ENCODE data around the gene LBP.

LBP gene

GRCh38 chr20:38407321-38407720, 61.0 kb downstream of the LBP start:
- TF ChIP-seq REST (IDR thresholded peaks at IDR 0.05; ENCODE audit: insufficient read depth in 1 of 2, low read depth in 2 of 2, low read length in 2 of 2) = no peak
- TF ChIP-seq TAF1 (IDR thresholded peaks at IDR 0.05; ENCODE audit: borderline replicate concordance, insufficient read depth, low read length) = no peak
- TF ChIP-seq FOXP2 (optimal IDR thresholded peaks at IDR 0.05; ENCODE audit: borderline replicate concordance, extremely low read depth, extremely low read length, insufficient read depth) = no peak
- no peak for TF ChIP-seq SIN3A (IDR thresholded peaks at IDR 0.05; ENCODE audit: borderline replicate concordance, insufficient read depth, low read length)

GRCh38 chr20:38412877-38413577, 66.7 kb downstream of the LBP start:
- TF ChIP-seq REST (IDR thresholded peaks at IDR 0.05; ENCODE audit: insufficient read depth in 1 of 2, low read depth in 2 of 2, low read length in 2 of 2) (no peak), FOXP2 (optimal IDR thresholded peaks at IDR 0.05; ENCODE audit: borderline replicate concordance, extremely low read depth, extremely low read length, insufficient read depth) (no peak), POLR2AphosphoS5 (IDR thresholded peaks at IDR 0.05; ENCODE audit: low read depth, low read length) (no peak), TAF1 (IDR thresholded peaks at IDR 0.05; ENCODE audit: borderline replicate concordance, insufficient read depth, low read length) (no peak)

GRCh38 chr20:38414769-38415450, 68.6 kb downstream of the LBP start:
- TF ChIP-seq POLR2AphosphoS5 (IDR thresholded peaks at IDR 0.05; ENCODE audit: low read depth, low read length) = no peak
- no peak for TF ChIP-seq TAF1 (IDR thresholded peaks at IDR 0.05; ENCODE audit: borderline replicate concordance, insufficient read depth, low read length)
- no peak for TF ChIP-seq FOXP2 (optimal IDR thresholded peaks at IDR 0.05; ENCODE audit: borderline replicate concordance, extremely low read depth, extremely low read length, insufficient read depth)
- no peak for TF ChIP-seq REST (IDR thresholded peaks at IDR 0.05; ENCODE audit: insufficient read depth in 1 of 2, low read depth in 2 of 2, low read length in 2 of 2)
- no peak for TF ChIP-seq SIN3A (IDR thresholded peaks at IDR 0.05; ENCODE audit: borderline replicate concordance, insufficient read depth, low read length)

GRCh38 chr20:38418509-38419204, 72.4 kb downstream of the LBP start:
- TF ChIP-seq POLR2AphosphoS5 (IDR thresholded peaks at IDR 0.05; ENCODE audit: low read depth, low read length) (peak; percentile 53), SIN3A (IDR thresholded peaks at IDR 0.05; ENCODE audit: borderline replicate concordance, insufficient read depth, low read length) (no peak)

- TF ChIP-seq REST (IDR thresholded peaks at IDR 0.05; ENCODE audit: insufficient read depth in 1 of 2, low read depth in 2 of 2, low read length in 2 of 2) (no peak), POLR2AphosphoS5 (IDR thresholded peaks at IDR 0.05; ENCODE audit: low read depth, low read length) (no peak), SIN3A (IDR thresholded peaks at IDR 0.05; ENCODE audit: borderline replicate concordance, insufficient read depth, low read length) (no peak)
Observed at GRCh38 chr20:38420388-38421085, 74.3 kb downstream of the LBP start.

Data from PFSK-1 (cell line).